MG63 (cell line): ENCODE measurements around the gene RGS11. TPM values are rescaled to one million over a fixed set of nuclear protein-coding genes. Genes with fewer than 3 reads are reported as not detected.

Experiments used
- DNase-seq: peaks from one replicate; pipeline ENCODE4 v3.0.0-alpha.2; 2020
- H3K27me3 ChIP-seq: fragments of 250-450 bp; sonication (Bioruptor Pico); 2 replicates; pipeline ENCODE4 v1.5.1; 2020; ENCODE audit warnings: mild to moderate bottlenecking, moderate library complexity
- H3K36me3 ChIP-seq: fragments of 250-450 bp; sonication (Bioruptor Pico); 2 replicates; pipeline ENCODE4 v1.5.1; 2020; ENCODE audit warnings: mild to moderate bottlenecking, moderate library complexity
- H3K4me3 ChIP-seq: fragments of 250-450 bp; sonication (Bioruptor Pico); 2 replicates; pipeline ENCODE4 v1.5.1; 2020; ENCODE audit warnings: mild to moderate bottlenecking, moderate library complexity
- H3K9me3 ChIP-seq: fragments of 250-450 bp; sonication (Bioruptor Pico); 2 replicates; pipeline ENCODE4 v1.5.1; 2020; ENCODE audit warnings: mild to moderate bottlenecking, moderate library complexity
- total RNA-seq: library from RNA; depleted of rRNA; stranded (reverse); fragments of >200 nt; shearing (Covaris generic); gene quantifications from 2 replicates; pipeline ENCODE4 v1.2.3, GENCODE V29; 2014; ENCODE audit warnings: low replicate concordance

RGS11 gene
- total RNA-seq, 1 experiment from 2014 or later, result not detected

GRCh38 chr16:303760-304505 is 28.2 kb upstream of the RGS11 start:
- Histone ChIP-seq H3K27me3 (no peaks in the 10 kb centered on the region), H3K9me3 (no peaks in the 10 kb centered on the region), H3K4me3 (no peak overlapping the region), H3K36me3 (peaks cover 54% of the 10 kb centered on the region)
- DNase-seq, result no peak

- no peak overlapping the region for H3K4me3 ChIP-seq
- no peaks in the 10 kb centered on the region for H3K27me3 ChIP-seq
- no peaks in the 10 kb centered on the region for H3K9me3 ChIP-seq
- H3K36me3 ChIP-seq, result peaks cover 44% of the 10 kb centered on the region
- no peak for DNase-seq
Measured at GRCh38 chr16:301950-302349, 26.2 kb upstream of the RGS11 start.

GRCh38 chr16:301235-301634 is 25.5 kb upstream of the RGS11 start:
- DNase-seq, result no peak
- Histone ChIP-seq H3K9me3 (no peaks in the 10 kb centered on the region), H3K27me3 (no peaks in the 10 kb centered on the region), H3K36me3 (peaks cover 43% of the 10 kb centered on the region), H3K4me3 (no peak overlapping the region)

GRCh38 chr16:297832-298231 is 22.1 kb upstream of the RGS11 start:
- H3K4me3 ChIP-seq, result no peak overlapping the region
- no peaks in the 10 kb centered on the region for H3K27me3 ChIP-seq
- no peak for DNase-seq
- no peaks in the 10 kb centered on the region for H3K9me3 ChIP-seq
- H3K36me3 ChIP-seq, result peaks cover 32% of the 10 kb centered on the region

GRCh38 chr16:296806-297510 is 21.2 kb upstream of the RGS11 start:
- H3K27me3 ChIP-seq, result no peaks in the 10 kb centered on the region
- H3K4me3 ChIP-seq, result no peak overlapping the region
- H3K9me3 ChIP-seq, result no peaks in the 10 kb centered on the region
- no peak for DNase-seq
- peaks cover 32% of the 10 kb centered on the region for H3K36me3 ChIP-seq

GRCh38 chr16:296276-296675 is 20.5 kb upstream of the RGS11 start:
- DNase-seq, result no peak
- no peak overlapping the region for H3K4me3 ChIP-seq
- peaks cover 32% of the 10 kb centered on the region for H3K36me3 ChIP-seq
- no peaks in the 10 kb centered on the region for H3K27me3 ChIP-seq
- no peaks in the 10 kb centered on the region for H3K9me3 ChIP-seq

GRCh38 chr16:293043-293775 is 17.5 kb upstream of the RGS11 start:
- DNase-seq, result no peak
- H3K36me3 ChIP-seq, result peaks cover 44% of the 10 kb centered on the region
- no peak overlapping the region for H3K4me3 ChIP-seq

GRCh38 chr16:291539-291938 is 15.8 kb upstream of the RGS11 start:
- Histone ChIP-seq H3K4me3 (no peak overlapping the region), H3K9me3 (no peaks in the 10 kb centered on the region), H3K27me3 (no peaks in the 10 kb centered on the region), H3K36me3 (peaks cover 50% of the 10 kb centered on the region)
- DNase-seq, result no peak

More at GRCh38 chr16:293043-293775, 17.5 kb upstream of the RGS11 start:
- Histone ChIP-seq H3K9me3 (no peaks in the 10 kb centered on the region), H3K27me3 (no peaks in the 10 kb centered on the region)

GRCh38 chr16:290681-291405 is 15.1 kb upstream of the RGS11 start:
- Histone ChIP-seq H3K4me3 (no peak overlapping the region), H3K27me3 (no peaks in the 10 kb centered on the region), H3K9me3 (no peaks in the 10 kb centered on the region), H3K36me3 (peaks cover 50% of the 10 kb centered on the region)
- no peak for DNase-seq

GRCh38 chr16:290015-290680 is 14.4 kb upstream of the RGS11 start:
- Histone ChIP-seq H3K9me3 (no peaks in the 10 kb centered on the region), H3K27me3 (no peaks in the 10 kb centered on the region), H3K4me3 (no peak overlapping the region), H3K36me3 (peaks cover 48% of the 10 kb centered on the region)
- DNase-seq, result no peak

GRCh38 chr16:289395-289997 is 13.8 kb upstream of the RGS11 start:
- DNase-seq, result no peak
- H3K4me3 ChIP-seq, result no peak overlapping the region
- no peaks in the 10 kb centered on the region for H3K9me3 ChIP-seq
- H3K36me3 ChIP-seq, result peaks cover 50% of the 10 kb centered on the region
- H3K27me3 ChIP-seq, result no peaks in the 10 kb centered on the region

- no peaks in the 10 kb centered on the region for H3K9me3 ChIP-seq
- H3K36me3 ChIP-seq, result peaks cover 50% of the 10 kb centered on the region
- no peak overlapping the region for H3K4me3 ChIP-seq
- DNase-seq, result no peak
- H3K27me3 ChIP-seq, result no peaks in the 10 kb centered on the region
Measured at GRCh38 chr16:287981-288920, 12.5 kb upstream of the RGS11 start.

GRCh38 chr16:287298-287811 is 11.6 kb upstream of the RGS11 start:
- H3K36me3 ChIP-seq, result peaks cover 42% of the 10 kb centered on the region
- H3K27me3 ChIP-seq, result no peaks in the 10 kb centered on the region
- no peaks in the 10 kb centered on the region for H3K9me3 ChIP-seq
- peak; percentile 36 for DNase-seq
- H3K4me3 ChIP-seq, result no peak overlapping the region

GRCh38 chr16:286491-287297 is 10.9 kb upstream of the RGS11 start:
- no peak for DNase-seq
- Histone ChIP-seq H3K4me3 (no peak overlapping the region), H3K36me3 (peaks cover 36% of the 10 kb centered on the region), H3K9me3 (no peaks in the 10 kb centered on the region), H3K27me3 (no peaks in the 10 kb centered on the region)
